ENCODE results near the gene KCNT1.

The KCNT1 gene

GRCh38 chr9:135797507-135798262 is 95.7 kb downstream of the KCNT1 start:
- DNase-seq (ENCODE audit: low read depth, low spot score): no peak

GRCh38 chr9:135798263-135798585 is 96.2 kb downstream of the KCNT1 start:
- no peak for DNase-seq (ENCODE audit: low read depth, low spot score)

GRCh38 chr9:135799261-135799660 is 97.3 kb downstream of the KCNT1 start:
- DNase-seq (ENCODE audit: low read depth, low spot score): no peak

- no peak for DNase-seq (ENCODE audit: low read depth, low spot score)
These were observed 99.1 kb downstream of the KCNT1 start for GRCh38 chr9:135801070-135801469.

- DNase-seq (ENCODE audit: low read depth, low spot score): no peak
These were observed 101.0 kb downstream of the KCNT1 start for GRCh38 chr9:135802876-135803419.

- DNase-seq (ENCODE audit: low read depth, low spot score): no peak
These were observed 101.5 kb downstream of the KCNT1 start for GRCh38 chr9:135803441-135803840.

- DNase-seq (ENCODE audit: low read depth, low spot score): no peak
These were observed 102.8 kb downstream of the KCNT1 start for GRCh38 chr9:135804581-135805421.

GRCh38 chr9:135805422-135806022 is 103.5 kb downstream of the KCNT1 start:
- DNase-seq (ENCODE audit: low read depth, low spot score): no peak

- no peak for DNase-seq (ENCODE audit: low read depth, low spot score)
These were observed 107.2 kb downstream of the KCNT1 start for GRCh38 chr9:135809166-135809565.

- DNase-seq (ENCODE audit: low read depth, low spot score): no peak
These were observed 109.0 kb downstream of the KCNT1 start for GRCh38 chr9:135810806-135811575.

GRCh38 chr9:135811801-135812200 is 109.8 kb downstream of the KCNT1 start:
- DNase-seq (ENCODE audit: low read depth, low spot score): no peak

- DNase-seq (ENCODE audit: low read depth, low spot score): no peak
These were observed 111.0 kb downstream of the KCNT1 start for GRCh38 chr9:135812961-135813360.

GRCh38 chr9:135813671-135814290 is 111.8 kb downstream of the KCNT1 start:
- no peak for DNase-seq (ENCODE audit: low read depth, low spot score)

- no peak for DNase-seq (ENCODE audit: low read depth, low spot score)
These were observed 112.6 kb downstream of the KCNT1 start for GRCh38 chr9:135814421-135815095.

- no peak for DNase-seq (ENCODE audit: low read depth, low spot score)
These were observed 113.4 kb downstream of the KCNT1 start for GRCh38 chr9:135815413-135815812.

- DNase-seq (ENCODE audit: low read depth, low spot score): no peak
These were observed 114.1 kb downstream of the KCNT1 start for GRCh38 chr9:135815830-135816650.

GRCh38 chr9:135816651-135816970 is 114.6 kb downstream of the KCNT1 start:
- DNase-seq (ENCODE audit: low read depth, low spot score): no peak

GRCh38 chr9:135817951-135818717 is 116.1 kb downstream of the KCNT1 start:
- DNase-seq (ENCODE audit: low read depth, low spot score): no peak
